HepG2 (cell line): ENCODE measurements around the gene MRPL9. TPM values are rescaled to one million over a fixed set of nuclear protein-coding genes. Genes with fewer than 3 reads are reported as not detected.

ENCODE experiments used
- BATF2 ChIP-seq: sonication (generic); formaldehyde crosslinking; IDR thresholded peaks from 2 replicates; pipeline ENCODE4 v1.8.0; 2022; ENCODE audit warnings: mild to moderate bottlenecking, missing genetic modification reagents, moderate library complexity
- CTCF ChIP-seq: sonication (generic); formaldehyde crosslinking; IDR thresholded peaks from 2 replicates; pipeline ENCODE4 v1.5.0; 2020; ENCODE audit warnings: mild to moderate bottlenecking, missing genetic modification reagents, moderate library complexity
- IRF2 ChIP-seq: IDR thresholded peaks from 2 replicates; pipeline ENCODE4 v1.6.1; 2018; ENCODE audit warnings: missing genetic modification reagents, missing compliant biosample characterization
- KLF16 ChIP-seq, 2 experiments: sonication (generic) in 1 of 2; formaldehyde crosslinking in 1 of 2; IDR thresholded peaks; 2 replicates each; pipeline versions ENCODE4 v1.6.1 to v1.8.0; 2016 to 2023; ENCODE audit warnings: missing genetic modification reagents in 2 of 2, missing compliant biosample characterization in 1 of 2
- ZNF142 ChIP-seq: sonication (generic); formaldehyde crosslinking; IDR thresholded peaks from 2 replicates; pipeline ENCODE4 v1.4.0; 2020; ENCODE audit warnings: missing genetic modification reagents
- ZNF143 ChIP-seq: sonication (generic); formaldehyde crosslinking; IDR thresholded peaks from 2 replicates; pipeline ENCODE4 v1.4.0; 2020; ENCODE audit warnings: missing genetic modification reagents
- ZNF660 ChIP-seq: sonication (generic); formaldehyde crosslinking; IDR thresholded peaks from 2 replicates; pipeline ENCODE4 v1.5.1; 2020; ENCODE audit warnings: mild to moderate bottlenecking, low read depth, missing genetic modification reagents, borderline replicate concordance
- ZNF788 ChIP-seq: sonication (generic); formaldehyde crosslinking; IDR thresholded peaks from 2 replicates; pipeline ENCODE4 v1.5.0; 2020; ENCODE audit warnings: mild to moderate bottlenecking, missing genetic modification reagents, borderline replicate concordance
- polyA plus RNA-seq, 8 experiments: library from polyadenylated mRNA; depleted of rRNA in 3 of 8; stranded (reverse) in 7 of 8; unstranded in 1 of 8; fragments of >200 nt; fragmentation: Illumina TruSeq in 4 of 8; extraction: Trizol in 4 of 8; gene quantifications; 2 replicates each; pipeline versions ENCODE4 v1.2.1 to v1.2.3, GENCODE V29; 2011 to 2016; ENCODE audit warnings: low read depth in 4 of 8, missing spikeins in 1 of 8, mixed read lengths in 1 of 8; ENCODE audit not compliant: insufficient read depth in 1 of 8
- total RNA-seq, 5 experiments: library from RNA; depleted of rRNA; stranded (reverse); fragments of >200 nt; fragmentation: Illumina TruSeq; extraction: Trizol; gene quantifications; 2 replicates each; pipeline ENCODE4 v1.2.3, GENCODE V29; 2016; ENCODE audit warnings: low read depth in 1 of 5
- TF ChIP-seq, protein P1 (sequence below): sonication (generic); formaldehyde crosslinking; IDR thresholded peaks from 2 replicates; pipeline ENCODE4 v1.8.0; 2022; ENCODE audit warnings: mild to moderate bottlenecking, missing genetic modification reagents
- TF ChIP-seq, protein P2 (sequence below): sonication (generic); formaldehyde crosslinking; IDR thresholded peaks from 2 replicates; pipeline ENCODE4 v1.4.0; 2020; ENCODE audit warnings: low read depth, missing genetic modification reagents

Gene MRPL9
- total and polyA plus RNA-seq, 2 of the 13 experiments (the other 11 are each of a cell fraction or from before 2014, with no cell fraction given) = 72.1 to 107 TPM

GRCh38 chr1:151729157-151729965 is 33.9 kb downstream of the MRPL9 start (continued):
- no peak for TF ChIP-seq ZNF142 (CRISPR knock-in tag)
- TF ChIP-seq ZNF788 (CRISPR knock-in tag) = no peak
- TF ChIP-seq BATF2 (CRISPR knock-in tag) = no peak
- TF ChIP-seq, protein P1, sequence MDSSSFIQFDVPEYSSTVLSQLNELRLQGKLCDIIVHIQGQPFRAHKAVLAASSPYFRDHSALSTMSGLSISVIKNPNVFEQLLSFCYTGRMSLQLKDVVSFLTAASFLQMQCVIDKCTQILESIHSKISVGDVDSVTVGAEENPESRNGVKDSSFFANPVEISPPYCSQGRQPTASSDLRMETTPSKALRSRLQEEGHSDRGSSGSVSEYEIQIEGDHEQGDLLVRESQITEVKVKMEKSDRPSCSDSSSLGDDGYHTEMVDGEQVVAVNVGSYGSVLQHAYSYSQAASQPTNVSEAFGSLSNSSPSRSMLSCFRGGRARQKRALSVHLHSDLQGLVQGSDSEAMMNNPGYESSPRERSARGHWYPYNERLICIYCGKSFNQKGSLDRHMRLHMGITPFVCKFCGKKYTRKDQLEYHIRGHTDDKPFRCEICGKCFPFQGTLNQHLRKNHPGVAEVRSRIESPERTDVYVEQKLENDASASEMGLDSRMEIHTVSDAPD (CRISPR knock-in tag) = no peak
- TF ChIP-seq IRF2 = no peak
- no peak for TF ChIP-seq CTCF (CRISPR knock-in tag)
- TF ChIP-seq KLF16 (CRISPR knock-in tag; IDR thresholded peaks at IDR 0.05) = no peak
- TF ChIP-seq ZNF143 (CRISPR knock-in tag) = no peak
- TF ChIP-seq, protein P2, sequence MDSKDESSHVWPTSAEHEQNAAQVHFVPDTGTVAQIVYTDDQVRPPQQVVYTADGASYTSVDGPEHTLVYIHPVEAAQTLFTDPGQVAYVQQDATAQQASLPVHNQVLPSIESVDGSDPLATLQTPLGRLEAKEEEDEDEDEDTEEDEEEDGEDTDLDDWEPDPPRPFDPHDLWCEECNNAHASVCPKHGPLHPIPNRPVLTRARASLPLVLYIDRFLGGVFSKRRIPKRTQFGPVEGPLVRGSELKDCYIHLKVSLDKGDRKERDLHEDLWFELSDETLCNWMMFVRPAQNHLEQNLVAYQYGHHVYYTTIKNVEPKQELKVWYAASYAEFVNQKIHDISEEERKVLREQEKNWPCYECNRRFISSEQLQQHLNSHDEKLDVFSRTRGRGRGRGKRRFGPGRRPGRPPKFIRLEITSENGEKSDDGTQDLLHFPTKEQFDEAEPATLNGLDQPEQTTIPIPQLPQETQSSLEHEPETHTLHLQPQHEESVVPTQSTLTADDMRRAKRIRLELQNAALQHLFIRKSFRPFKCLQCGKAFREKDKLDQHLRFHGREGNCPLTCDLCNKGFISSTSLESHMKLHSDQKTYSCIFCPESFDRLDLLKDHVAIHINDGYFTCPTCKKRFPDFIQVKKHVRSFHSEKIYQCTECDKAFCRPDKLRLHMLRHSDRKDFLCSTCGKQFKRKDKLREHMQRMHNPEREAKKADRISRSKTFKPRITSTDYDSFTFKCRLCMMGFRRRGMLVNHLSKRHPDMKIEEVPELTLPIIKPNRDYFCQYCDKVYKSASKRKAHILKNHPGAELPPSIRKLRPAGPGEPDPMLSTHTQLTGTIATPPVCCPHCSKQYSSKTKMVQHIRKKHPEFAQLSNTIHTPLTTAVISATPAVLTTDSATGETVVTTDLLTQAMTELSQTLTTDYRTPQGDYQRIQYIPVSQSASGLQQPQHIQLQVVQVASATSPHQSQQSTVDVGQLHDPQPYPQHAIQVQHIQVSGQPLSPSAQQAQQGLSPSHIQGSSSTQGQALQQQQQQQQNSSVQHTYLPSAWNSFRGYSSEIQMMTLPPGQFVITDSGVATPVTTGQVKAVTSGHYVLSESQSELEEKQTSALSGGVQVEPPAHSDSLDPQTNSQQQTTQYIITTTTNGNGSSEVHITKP (CRISPR knock-in tag) = peak; percentile 67; the same call in 1 of the 2 replicates
- no peak for TF ChIP-seq ZNF660 (CRISPR knock-in tag)
